Left ventricle myocardium superior (tissue), 1 donor: ENCODE results near the gene ADI1. TPM values are rescaled to one million over a fixed set of nuclear protein-coding genes. Genes with fewer than 3 reads are reported as not detected.
"Not testable (repeated sequence)": the region's sequence is repeated elsewhere in the genome, so short reads cannot be mapped to it uniquely, and the experiment has no call there.

ENCODE experiments used
- ATAC-seq: fragments of 200-7000 bp; cut with Tn5 transposase; one replicate; pipeline ENCODE4 v1.9.1; 2020; ENCODE audit warnings: mild to moderate bottlenecking, moderate library complexity
- DNase-seq: peaks from one replicate; pipeline ENCODE4 v3.0.0-alpha.2; 2020
- intact Hi-C: fragments of 100-400 bp; cut with micrococcal nuclease; formaldehyde crosslinking; loops from one replicate; pipeline ENCODE4 v1.11.0; 2022
- total RNA-seq: library from RNA; stranded (reverse); fragmentation: NEBNext Ultra II Directional; extraction: Animal tissue kit (Norgen Biotek cat#: 25700); gene quantifications from one replicate; pipeline ENCODE4 v1.2.1, GENCODE V29; 2021
- donor health status: DM: no; HTN: yes; CAD: no; lungs with severe emphysema.

Gene ADI1
- total RNA-seq, 1 donor from 2014 or later = 153 TPM

DNA sequence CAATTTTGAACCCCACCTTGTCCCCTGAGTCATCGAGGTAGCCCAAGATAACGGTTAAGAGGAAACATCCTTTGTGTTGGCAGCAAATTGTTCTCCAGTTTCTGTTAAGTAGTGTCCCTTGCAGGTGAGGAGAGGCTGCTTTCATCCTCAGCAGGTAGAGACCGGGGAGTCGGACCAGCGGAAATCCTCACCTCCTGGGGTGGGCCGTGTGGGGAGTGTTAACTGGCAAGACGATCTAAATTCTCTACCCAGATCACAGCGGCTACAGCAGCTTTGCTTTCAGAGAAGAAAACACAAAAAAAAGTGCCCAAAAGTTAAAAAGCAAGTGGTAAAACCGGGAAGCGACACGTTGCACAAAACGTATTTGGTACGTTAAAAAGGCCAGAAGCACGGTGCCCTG lies 63.2 kb downstream of the ADI1 start:
- DNase-seq = no peak
- intact Hi-C loops = no loop called here
- ATAC-seq = no peak

DNA sequence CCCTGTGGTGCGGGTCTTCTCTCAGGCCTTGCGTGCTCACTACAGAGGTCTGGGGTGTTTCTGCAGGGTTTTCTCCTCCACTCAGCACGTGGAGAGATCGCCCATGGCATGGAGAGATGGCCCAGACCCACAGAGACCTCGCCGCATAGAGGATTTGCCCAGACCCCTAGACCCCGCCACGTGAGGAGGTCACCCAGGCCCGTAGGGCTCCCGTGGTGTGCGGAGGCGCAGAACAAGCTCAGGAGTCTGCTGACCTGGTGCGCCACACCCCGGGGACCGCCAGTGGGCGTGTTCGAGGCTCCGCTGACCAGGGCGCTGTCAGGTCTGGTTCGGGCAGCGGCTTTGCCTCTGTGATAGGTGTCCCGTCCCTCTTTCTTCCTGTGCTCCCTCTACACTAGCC lies 64.5 kb downstream of the ADI1 start:
- ATAC-seq (no peak), DNase-seq (no peak)
- intact Hi-C loops = no loop called here

DNA sequence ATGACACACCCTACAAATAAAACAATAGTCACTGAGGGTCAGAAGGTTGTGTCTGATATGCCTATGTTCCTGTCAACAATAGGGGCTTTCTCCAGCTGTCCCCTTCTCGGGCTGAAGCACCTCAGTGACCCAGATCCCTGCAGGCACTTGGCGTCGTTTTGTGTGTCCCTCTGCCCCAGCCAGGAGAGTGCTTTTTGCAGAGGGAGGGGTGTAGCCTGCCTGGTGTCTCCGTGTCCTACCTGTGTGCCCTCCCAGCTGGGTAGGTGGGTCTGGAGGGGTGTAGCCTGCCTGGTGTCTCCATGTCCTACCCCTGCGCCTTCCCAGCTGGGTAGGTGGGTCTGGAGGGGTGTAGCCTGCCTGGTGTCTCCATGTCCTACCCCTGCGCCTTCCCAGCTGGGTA lies 65.3 kb downstream of the ADI1 start:
- DNase-seq, ATAC-seq, intact Hi-C loops: not testable (repeated sequence)

DNA sequence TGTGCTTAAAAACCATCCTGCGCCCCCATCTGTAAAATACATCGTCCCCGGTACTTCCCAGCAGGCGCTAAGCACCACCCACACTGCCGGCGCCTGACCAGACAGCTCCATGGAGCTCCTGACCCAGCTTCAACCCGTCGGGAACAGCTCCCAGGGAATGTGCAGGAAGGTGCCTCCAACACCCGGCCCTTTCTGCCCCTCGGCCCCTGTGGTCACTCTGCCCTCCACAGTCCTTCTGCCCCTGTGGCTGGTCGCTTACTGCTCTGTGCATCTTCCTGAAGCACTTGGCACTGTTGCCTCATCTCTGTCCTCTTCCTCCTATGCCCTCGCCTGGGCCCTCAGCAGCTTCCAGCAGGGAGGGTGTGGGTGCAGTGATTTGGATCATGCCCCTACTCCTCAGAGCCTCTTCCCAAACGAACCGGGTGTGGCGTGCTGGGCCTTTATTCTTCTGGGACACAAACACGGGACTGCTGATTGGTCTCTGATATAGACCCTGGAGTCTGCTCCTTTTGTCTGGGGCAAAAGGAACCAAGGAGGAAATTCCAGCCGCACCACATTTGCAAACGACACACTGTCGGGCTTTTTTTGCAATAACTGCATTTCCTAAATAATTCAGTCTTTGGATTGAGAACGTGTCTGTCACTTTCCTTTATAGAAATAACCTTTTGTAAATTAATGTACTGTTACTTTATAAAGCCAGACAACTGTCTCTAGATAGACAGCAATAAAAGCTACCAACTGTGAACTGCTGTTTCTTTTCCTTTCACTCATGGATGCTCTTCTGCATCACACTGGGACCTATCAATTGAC lies 65.9 kb downstream of the ADI1 start:
- intact Hi-C loops = no loop called here
- ATAC-seq (peak; percentile 33), DNase-seq (no peak)

DNA sequence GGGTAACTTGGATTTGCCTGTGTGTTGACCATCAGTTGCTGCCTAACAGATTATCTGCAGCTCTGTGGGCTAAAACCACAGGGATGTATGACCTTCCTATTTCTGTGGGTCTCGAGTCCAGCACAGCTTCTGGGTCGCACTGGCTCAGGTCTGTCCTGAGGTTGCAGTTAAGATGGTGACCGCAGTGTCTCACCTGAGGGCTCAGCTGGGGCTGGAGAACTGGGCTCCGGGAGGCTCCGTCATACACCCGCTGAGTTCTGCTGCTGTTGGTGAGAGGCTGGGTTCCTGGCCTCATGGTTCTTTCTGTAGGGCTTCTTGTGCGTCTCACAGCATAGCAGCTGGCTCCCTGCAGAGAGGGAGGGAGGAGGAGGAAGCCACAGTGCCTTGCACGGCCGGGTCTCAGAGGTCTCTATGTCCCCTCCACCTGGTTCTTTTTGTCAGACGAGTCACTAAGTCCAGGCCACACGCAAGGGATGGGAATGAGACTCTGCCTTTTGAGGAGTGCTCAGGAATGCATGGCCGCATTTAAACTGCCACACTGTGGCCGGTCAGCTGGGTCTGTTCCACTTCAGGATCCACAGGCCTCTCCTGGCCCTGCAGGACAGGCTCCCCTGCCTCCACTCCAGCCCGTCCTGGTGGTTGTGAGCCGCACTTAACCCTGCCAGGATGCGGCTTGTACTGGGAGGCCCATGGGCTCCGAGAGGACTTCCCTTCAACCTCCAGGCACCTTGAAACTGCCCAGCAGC lies 67.2 kb downstream of the ADI1 start:
- no peak for ATAC-seq
- intact Hi-C loops = no loop called here
- DNase-seq = no peak

DNA sequence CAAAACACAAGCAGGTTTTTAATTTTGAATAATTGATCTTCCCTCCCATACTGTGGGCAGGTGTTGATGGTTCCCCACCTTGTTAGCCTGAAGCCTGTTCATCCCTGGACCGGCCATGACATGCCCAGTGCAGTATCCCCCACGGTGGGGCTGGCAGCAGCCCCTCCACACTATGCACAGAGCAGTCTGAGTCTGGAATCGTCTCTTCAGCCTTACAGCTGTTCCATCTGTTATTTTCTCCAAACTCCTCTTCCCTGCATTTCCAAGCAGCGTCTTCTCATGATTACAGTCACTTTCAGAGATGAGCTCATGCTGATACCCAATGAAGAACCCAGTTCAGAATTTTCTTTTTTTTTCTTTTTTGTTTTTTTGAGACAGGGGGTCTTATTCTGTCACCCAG lies 68.2 kb downstream of the ADI1 start:
- no peak for ATAC-seq
- intact Hi-C loops = no loop called here
- DNase-seq = no peak

DNA sequence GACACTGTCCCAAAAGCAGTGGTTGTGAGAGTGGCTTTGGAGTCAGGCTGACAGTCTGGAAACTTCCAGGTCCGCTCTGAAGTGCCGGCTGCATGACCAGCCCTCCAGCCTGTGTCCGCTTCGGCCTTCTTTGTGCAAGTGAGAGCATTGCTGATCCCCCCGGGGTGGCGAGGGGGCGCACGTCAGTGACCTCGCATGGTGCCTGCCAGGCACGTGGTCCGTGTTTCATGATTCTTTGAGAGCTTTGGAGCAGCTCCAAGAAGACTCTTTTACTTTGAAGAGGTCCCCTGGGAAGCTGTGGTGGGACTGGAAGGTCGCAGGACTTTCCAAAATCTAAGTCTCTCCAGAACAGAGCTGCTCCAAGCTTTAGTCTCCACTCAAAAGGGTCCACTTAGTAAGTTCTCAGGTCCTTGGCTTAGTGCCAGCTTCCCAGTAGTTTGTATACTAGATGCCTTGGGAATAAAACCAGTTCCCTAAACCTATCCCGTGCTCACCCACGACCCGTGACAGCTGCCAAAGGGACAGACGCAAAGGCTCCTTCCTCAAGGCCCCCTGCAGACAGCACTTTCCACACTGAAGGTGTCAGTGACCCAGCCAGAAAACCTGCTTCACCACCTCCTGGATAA lies 68.8 kb downstream of the ADI1 start:
- DNase-seq = peak; percentile 65
- intact Hi-C loops = no loop called here

DNA sequence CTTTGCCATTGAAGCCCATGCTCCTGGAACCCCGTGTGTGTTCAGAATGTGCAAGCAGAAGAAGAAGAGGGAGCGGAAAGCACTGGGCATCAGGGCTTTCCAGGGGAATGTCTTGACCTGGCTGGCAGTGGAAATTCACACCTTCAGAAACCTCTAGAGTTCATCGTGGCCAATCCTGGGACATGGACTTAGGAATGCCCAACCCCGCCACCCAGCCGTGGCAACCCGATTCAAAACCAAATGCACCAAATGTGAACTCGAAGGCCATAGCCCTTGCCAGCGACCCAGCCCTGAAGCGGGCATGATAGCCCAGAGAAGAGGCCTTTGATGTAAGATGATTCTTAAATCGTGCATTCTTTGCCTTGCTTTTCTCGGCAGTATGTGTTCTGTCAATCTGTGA lies 69.4 kb downstream of the ADI1 start:
- intact Hi-C loops = no loop called here
- no peak for DNase-seq
- no peak for ATAC-seq

More for the DNA sequence above, 68.8 kb downstream of the ADI1 start:
- peak; percentile 46 for ATAC-seq

DNA sequence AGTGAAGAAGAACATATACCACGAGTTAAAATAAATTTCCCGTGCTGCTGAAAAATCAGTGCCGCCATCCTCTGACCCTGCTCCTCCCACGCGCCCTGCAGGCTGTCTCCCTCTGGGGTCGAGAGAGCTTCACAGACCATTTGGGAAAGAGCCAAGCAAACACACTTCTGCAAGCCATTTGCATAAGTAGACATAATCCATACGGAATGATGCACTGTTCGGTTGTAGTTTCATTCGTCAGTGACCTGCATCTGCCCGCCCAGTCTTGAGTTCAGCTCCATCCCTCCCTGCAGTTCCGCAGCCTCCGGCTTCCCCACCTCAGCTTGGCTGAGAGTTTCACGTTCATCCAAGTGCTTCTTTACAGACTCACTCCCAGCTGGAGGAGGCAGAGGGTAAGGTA lies 70.2 kb downstream of the ADI1 start:
- no peak for ATAC-seq
- intact Hi-C loops = no loop called here
- no peak for DNase-seq

DNA sequence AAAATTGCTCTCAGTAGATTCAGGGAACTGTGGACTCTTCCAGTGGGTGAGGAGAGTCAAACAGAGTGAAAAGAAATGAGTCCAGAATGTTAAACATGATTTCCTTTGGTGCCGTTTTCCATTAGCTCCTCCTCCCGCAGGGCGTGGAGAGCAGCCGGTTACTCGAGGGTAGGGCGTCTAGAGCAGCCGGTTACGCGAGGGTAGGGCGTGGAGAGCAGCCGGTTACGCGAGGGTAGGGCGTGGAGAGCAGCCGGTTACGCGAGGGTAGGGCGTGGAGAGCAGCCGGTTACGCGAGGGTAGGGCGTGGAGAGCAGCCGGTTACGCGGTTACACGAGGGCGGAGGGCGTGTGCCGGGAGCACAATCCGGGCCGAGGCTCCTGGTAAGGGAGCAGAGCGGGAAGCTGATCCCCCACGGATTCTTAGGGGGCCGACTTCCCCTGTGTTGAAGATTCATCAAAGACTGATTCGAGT lies 70.9 kb downstream of the ADI1 start:
- peak; percentile 56 for ATAC-seq
- DNase-seq = peak; percentile 50
- intact Hi-C loops = not testable (repeated sequence)

DNA sequence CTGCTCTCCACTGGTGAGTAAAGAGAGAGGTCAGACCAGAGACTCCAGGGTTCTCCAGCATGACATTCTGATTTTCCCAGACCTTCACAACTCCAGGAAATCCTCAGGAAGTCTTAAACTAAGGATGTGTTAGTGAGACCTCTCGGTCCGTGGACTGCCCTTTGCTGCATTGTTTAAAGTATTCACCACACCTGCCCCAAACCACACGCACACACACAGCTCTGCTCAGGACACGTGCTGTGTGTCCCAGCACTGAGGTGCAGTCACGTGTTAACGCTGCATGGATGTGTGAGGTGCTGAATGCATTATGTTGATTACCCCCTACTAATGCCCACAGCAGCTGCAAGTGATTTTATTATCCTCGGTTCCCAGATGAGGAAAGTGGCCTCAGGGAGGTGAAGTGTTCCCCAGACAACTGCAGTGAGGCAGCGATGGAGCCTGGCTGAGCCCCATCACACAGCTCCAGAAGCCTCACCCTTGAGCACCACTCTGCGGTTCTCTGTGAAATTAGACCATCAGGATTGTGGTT lies 71.5 kb downstream of the ADI1 start:
- ATAC-seq (peak; percentile 31), DNase-seq (no peak)
- intact Hi-C loops = no loop called here

Other genes with a start within 250 kb of the ADI1 start
- 9.6 TPM for gene EIPR1, start 141.7 kb downstream of the ADI1 start, total RNA-seq
- 105 TPM for gene TRAPPC12, start 139.8 kb downstream of the ADI1 start, total RNA-seq
- gene RNASEH1, start 38.8 kb upstream of the ADI1 start, total RNA-seq = 22.9 TPM
- 574 TPM for gene RPS7, start 55.7 kb upstream of the ADI1 start, total RNA-seq
- gene COLEC11, start 75.6 kb upstream of the ADI1 start, total RNA-seq = 2.1 TPM
- not detected for gene ALLC, start 138.7 kb upstream of the ADI1 start, total RNA-seq
- gene DCDC2C, start 184.0 kb upstream of the ADI1 start, total RNA-seq = not detected